HCT116 (cell line): ENCODE results near the gene ZNF544. TPM values are rescaled to one million over a fixed set of nuclear protein-coding genes. Genes with fewer than 3 reads are reported as not detected.
A peak's percentile ranks its signal among the peaks of the same experiment; 100 is the strongest.

Experiments used
- ATAC-seq: fragments of 200-7000 bp; cut with Tn5 transposase; 2 replicates; pipeline ENCODE4 v1.9.1; 2020; ENCODE audit warnings: mild to moderate bottlenecking, moderate library complexity
- BruUV-seq: library from RNA; stranded (reverse); fragments of 400-500 nt; replicated peaks from 2 replicates; lab custom pipeline; 2021; lab: Mats Ljungman, UMichigan
- CTCF ChIA-PET: fragments of 300-600 bp; sonication (Branson Sonifier 250); formaldehyde crosslinking; loops from one replicate; lab custom pipeline; 2021; ENCODE audit warnings: antibody characterized with exemption; lab: Charles Lee
- POLR2A ChIA-PET: fragments of 300-600, 350-600 bp; sonication (Branson Sonifier 250); formaldehyde crosslinking; loops from one replicate; lab custom pipeline; 2021; ENCODE audit warnings: antibody characterized with exemption; lab: Charles Lee
- RAD21 ChIA-PET, 2 experiments: fragments of 300-600 bp; sonication (Branson Sonifier 250); formaldehyde crosslinking; loops; one replicate each; lab custom pipeline; 2023; ENCODE audit warnings: low total read pairs in 2 of 2; ENCODE audit not compliant: uncharacterized antibody in 2 of 2, unreplicated experiment in 2 of 2, low non-redundant PET in 1 of 2; lab: Charles Lee
- DNase-seq: peaks from one replicate; pipeline ENCODE4 v3.0.0-alpha.2; 2010; ENCODE audit warnings: low read depth, low spot score
- H2AFZ ChIP-seq: fragments of 200-600 bp; shearing (Covaris generic), sonication (generic); 2 replicates; pipeline ENCODE4 v1.6.1; 2017; ENCODE audit warnings: low read depth, mixed run types, mixed read lengths, antibody characterized with exemption, low read length; ENCODE audit not compliant: poor library complexity, severe bottlenecking
- H3K27ac ChIP-seq: 2 replicates; pipeline ENCODE4 v1.5.1; 2012; ENCODE audit warnings: low read depth, low read length
- H3K27me3 ChIP-seq: fragments of 200-600 bp; sonication (generic); 2 replicates; pipeline ENCODE4 v1.6.1; 2016; ENCODE audit warnings: mixed run types, low read length, mixed read lengths; ENCODE audit not compliant: insufficient read depth
- H3K36me3 ChIP-seq, 2 experiments: fragments of 200-500 bp in 1 of 2; fragments of 200-600 bp in 1 of 2; sonication (Bioruptor generic) in 1 of 2; sonication (generic) in 1 of 2; 2 replicates each; pipeline versions ENCODE4 v1.5.1 to v1.6.1; 2014 to 2016; ENCODE audit warnings: low read length in 2 of 2, inconsistent platforms in 1 of 2, mixed read lengths in 1 of 2, mixed run types in 1 of 2; ENCODE audit not compliant: insufficient read depth in 2 of 2, control insufficient read depth in 1 of 2
- H3K4me1 ChIP-seq, 2 experiments: fragments of 200-600 bp in 1 of 2; sonication (generic) in 1 of 2; 2 replicates each; pipeline versions ENCODE4 v1.5.1 to v1.6.1; 2012 to 2017; ENCODE audit warnings: low read length in 2 of 2, inconsistent platforms in 1 of 2, mild to moderate bottlenecking in 1 of 2, mixed read lengths in 1 of 2, mixed run types in 1 of 2, moderate library complexity in 1 of 2; ENCODE audit not compliant: insufficient read depth in 2 of 2, control insufficient read depth in 1 of 2
- H3K4me2 ChIP-seq: fragments of 200-600 bp; sonication (generic); 2 replicates; pipeline ENCODE4 v1.6.1; 2017; ENCODE audit warnings: mixed run types, low read length, mixed read lengths
- H3K4me3 ChIP-seq, 2 experiments: fragments of 200-600 bp in 1 of 2; sonication (generic) in 1 of 2; replicated peaks in 1 of 2; 2 replicates each; pipeline ENCODE4 v1.5.1; 2011 to 2016; ENCODE audit warnings: low read length in 2 of 2, control low read depth in 1 of 2, low read depth in 1 of 2, mild to moderate bottlenecking in 1 of 2, mixed read lengths in 1 of 2, mixed run types in 1 of 2
- H3K79me2 ChIP-seq: fragments of 200-600 bp; sonication (generic); 2 replicates; pipeline ENCODE4 v1.6.1; 2017; ENCODE audit warnings: mild to moderate bottlenecking, mixed run types, low read length, moderate library complexity, mixed read lengths; ENCODE audit not compliant: insufficient read depth
- H3K9ac ChIP-seq: fragments of 200-600 bp; sonication (generic); 2 replicates; pipeline ENCODE4 v1.6.1; 2016; ENCODE audit warnings: low read length, mixed read lengths
- H3K9me2 ChIP-seq: fragments of 200-600 bp; sonication (generic), shearing (Covaris generic); 2 replicates; pipeline ENCODE4 v1.6.1; 2017; ENCODE audit warnings: mixed run types, mild to moderate bottlenecking, moderate library complexity; ENCODE audit not compliant: insufficient read depth
- H3K9me3 ChIP-seq, 2 experiments: fragments of 200-500 bp in 1 of 2; fragments of 200-600 bp in 1 of 2; sonication (Bioruptor generic) in 1 of 2; sonication (generic) in 1 of 2; 2 replicates each; pipeline ENCODE4 v1.6.1; 2014 to 2017; ENCODE audit warnings: low read length in 2 of 2, mixed read lengths in 2 of 2, inconsistent platforms in 1 of 2, low read depth in 1 of 2, mild to moderate bottlenecking in 1 of 2, mixed run types in 1 of 2, moderate library complexity in 1 of 2; ENCODE audit not compliant: control insufficient read depth in 1 of 2, insufficient read depth in 1 of 2
- H4K20me1 ChIP-seq: fragments of 200-600 bp; sonication (generic), shearing (Covaris generic); 2 replicates; pipeline ENCODE4 v1.6.1; 2017; ENCODE audit warnings: mixed run types, mild to moderate bottlenecking, moderate library complexity; ENCODE audit not compliant: insufficient read depth
- CBX3 ChIP-seq: IDR thresholded peaks from 2 replicates; pipeline ENCODE4 v1.6.1; 2012; ENCODE audit warnings: low read depth
- EZH2 ChIP-seq: fragments of 200-600 bp; sonication (generic); IDR thresholded peaks from 2 replicates; pipeline ENCODE4 v1.6.1; 2017; ENCODE audit warnings: antibody characterized with exemption, mixed run types
- FOSL1 ChIP-seq: IDR thresholded peaks from 2 replicates; pipeline ENCODE4 v1.6.1; 2012; ENCODE audit warnings: low read depth
- SP1 ChIP-seq: IDR thresholded peaks from 2 replicates; pipeline ENCODE4 v1.6.1; 2012; ENCODE audit warnings: low read depth
- ZBTB33 ChIP-seq: IDR thresholded peaks from 2 replicates; pipeline ENCODE4 v1.6.1; 2011; ENCODE audit warnings: mild to moderate bottlenecking, low read length, moderate library complexity; ENCODE audit not compliant: insufficient replicate concordance; ENCODE audit errors: extremely low read depth
- intact Hi-C: fragments of 100-400 bp; cut with micrococcal nuclease; formaldehyde crosslinking; loops from 2 replicates; pipeline ENCODE4 v1.10.0; 2022
- total RNA-seq: library from RNA; stranded (reverse); gene quantifications from one replicate; pipeline ENCODE4 v1.2.1, GENCODE V29; 2021; ENCODE audit not compliant: unreplicated experiment

The ZNF544 gene
- total RNA-seq, 1 experiment from 2014 or later: 46.3 TPM

- H3K9ac ChIP-seq: 0 out of 2 replicates have a peak overlapping the region, but pooled peaks have one; percentile 70
Observed at GRCh38 chr19:58182577-58182988, 46.1 kb upstream of the ZNF544 start.

More at GRCh38 chr19:58182577-58182988, 46.1 kb upstream of the ZNF544 start:
- peaks cover 5% of the 10 kb centered on the region for H3K79me2 ChIP-seq
- DNase-seq (no peak), ATAC-seq (no peak)
- ChIA-PET RAD21 (interaction anchor here in 1 of 2 experiments (1.0 kb wide), 1 partner anchor 180 kb away, joined by 5 read pairs; the partner anchor contains the start of gene ZNF497), CTCF (interaction anchor here (1.0 kb wide), 1 partner anchor 36 kb away, joined by 3 read pairs; no protein-coding TSS in a partner anchor), POLR2A (interaction anchor here (1.5 kb wide), 2 partner anchors 96 to 180 kb away, joined by 3 to 4 read pairs; partner anchors contain the start of genes ZNF497 and ZNF8)
- H3K4me3 ChIP-seq: peak overlapping the region; percentile 37 to 67
- H2AFZ ChIP-seq: no peak overlapping the region
- TF ChIP-seq ZBTB33: no peak
- peak; percentile 6; the same call in 1 of the 2 replicates for TF ChIP-seq CBX3
- no peak for TF ChIP-seq FOSL1
- no peak for TF ChIP-seq EZH2
- TF ChIP-seq SP1: no peak
- BruUV-seq: no TSS peak
- H3K9me2 ChIP-seq: no peaks in the 10 kb centered on the region
- no peaks in the 10 kb centered on the region for H3K27me3 ChIP-seq
- peaks cover 19 to 21% of the 10 kb centered on the region in 2 experiments; a peak in 2 of 4 replicates for H3K9me3 ChIP-seq
- peaks cover 0 to 8% of the 10 kb centered on the region in 2 experiments; a peak in 1 of 4 replicates for H3K4me1 ChIP-seq
- H3K36me3 ChIP-seq: no peaks in the 10 kb centered on the region
- intact Hi-C loops: no loop called here
- peak overlapping the region; percentile 94 for H3K27ac ChIP-seq
- no peaks in the 10 kb centered on the region for H4K20me1 ChIP-seq
- H3K4me2 ChIP-seq: peak overlapping the region; percentile 77
